AML-193 (cell line): ENCODE measurements around the gene REPS1.

Source experiments
- DNase-seq, 2 experiments: peaks; one replicate each; lab custom pipeline; 2025; lab: John Stamatoyannopoulos, UW

REPS1 gene

GRCh38 chr6:138856654-138857053 lies 131.4 kb downstream of the REPS1 start:
- DNase-seq = peak in 1 of 2 experiments; percentile 8
